K562 (cell line): ENCODE measurements around the gene NUP133. TPM values are rescaled to one million over a fixed set of nuclear protein-coding genes. Genes with fewer than 3 reads are reported as not detected.

Experiments
- ELF2 ChIP-seq: fragments of 250-450 bp; sonication (Bioruptor Pico); IDR thresholded peaks from 2 replicates; pipeline ENCODE4 v1.5.0; 2021; ENCODE audit warnings: mild to moderate bottlenecking
- ETV6 ChIP-seq, 3 experiments: fragments of 150-350 bp in 1 of 3; sonication (generic) in 1 of 3; formaldehyde crosslinking in 1 of 3; IDR thresholded peaks; 2 replicates each; pipeline versions ENCODE4 v1.6.1 to v1.8.0; 2014 to 2022; ENCODE audit warnings: borderline replicate concordance in 2 of 3, low read depth in 2 of 3, antibody characterized with exemption in 1 of 3, low read length in 1 of 3, mild to moderate bottlenecking in 1 of 3, missing genetic modification reagents in 1 of 3
- EZH2 ChIP-seq: IDR thresholded peaks from 2 replicates; pipeline ENCODE4 v1.6.1; 2012; ENCODE audit warnings: low read depth, mild to moderate bottlenecking, inconsistent platforms, low read length, borderline replicate concordance
- GTF2E2 ChIP-seq: fragments of 200-800 bp; sonication (Bioruptor generic); IDR thresholded peaks from 2 replicates; pipeline ENCODE4 v1.6.1; 2016; ENCODE audit warnings: missing genetic modification characterization, missing compliant biosample characterization
- HEY1 ChIP-seq: fragments of 250-450 bp; sonication (Bioruptor Pico); IDR thresholded peaks from 2 replicates; pipeline ENCODE4 v1.5.0; 2020; ENCODE audit warnings: mild to moderate bottlenecking, moderate library complexity, borderline replicate concordance
- HSF4 ChIP-seq: fragments of 250-450 bp; sonication (Bioruptor Pico); IDR thresholded peaks from 2 replicates; pipeline ENCODE4 v2.1.2; 2022; ENCODE audit warnings: mild to moderate bottlenecking, moderate library complexity, borderline replicate concordance
- NFIC ChIP-seq: fragments of 450-650 bp; IDR thresholded peaks from 2 replicates; pipeline ENCODE4 v1.6.1; 2017; ENCODE audit warnings: mild to moderate bottlenecking, inconsistent platforms
- PHF21A ChIP-seq: fragments of 450-650 bp; IDR thresholded peaks from 2 replicates; pipeline ENCODE4 v1.6.1; 2017; ENCODE audit warnings: low read depth, borderline replicate concordance
- PTTG1 ChIP-seq: fragments of 450-650 bp; IDR thresholded peaks from 2 replicates; pipeline ENCODE4 v1.6.1; 2016; ENCODE audit warnings: low read depth, mild to moderate bottlenecking, missing genetic modification characterization, missing compliant biosample characterization
- RAD21 ChIP-seq, 2 experiments: fragments of 250-450 bp in 1 of 2; fragments of 450-650 bp in 1 of 2; sonication (Bioruptor Pico) in 1 of 2; formaldehyde crosslinking in 1 of 2; IDR thresholded peaks in 1 of 2; conservative IDR thresholded peaks in 1 of 2; 2 replicates each; pipeline versions ENCODE4 v1.4.0 to v1.8.0; 2020 to 2022; ENCODE audit warnings: mild to moderate bottlenecking in 2 of 2, moderate library complexity in 1 of 2
- TGIF2 ChIP-seq: sonication (generic); formaldehyde crosslinking; IDR thresholded peaks from 2 replicates; pipeline ENCODE4 v1.8.1; 2022; ENCODE audit warnings: mild to moderate bottlenecking, missing genetic modification reagents, moderate library complexity
- ZNF143 ChIP-seq: sonication (generic); formaldehyde crosslinking; IDR thresholded peaks from 2 replicates; pipeline ENCODE4 v1.9.0; 2022; ENCODE audit warnings: mild to moderate bottlenecking, missing genetic modification reagents
- ZNF263 ChIP-seq: sonication (generic); formaldehyde crosslinking; IDR thresholded peaks from 2 replicates; pipeline ENCODE4 v1.8.0; 2022; ENCODE audit warnings: mild to moderate bottlenecking, missing genetic modification reagents, borderline replicate concordance
- polyA plus RNA-seq, 8 experiments: library from polyadenylated mRNA; depleted of rRNA in 4 of 8; stranded (reverse) in 5 of 8; unstranded in 3 of 8; fragments of >200 nt; fragmentation: Nextera tagmentation in 2 of 8; fragmentation: Illumina TruSeq in 1 of 8; extraction: Ambion mirVana in 2 of 8; extraction: Trizol in 1 of 8; gene quantifications; 2 replicates each; pipeline versions ENCODE4 v1.2.1 to v1.2.3, GENCODE V29; 2011 to 2014; ENCODE audit warnings: inconsistent platforms in 1 of 8, missing spikeins in 1 of 8
- total RNA-seq, 7 experiments: library from RNA; depleted of rRNA in 6 of 7; stranded (reverse); fragments of >200 nt in 6 of 7; fragmentation: Illumina TruSeq in 2 of 7; extraction: Trizol in 2 of 7; gene quantifications; 2 replicates each; pipeline versions ENCODE4 v1.2.1 to v1.2.3, GENCODE V29; 2011 to 2021; ENCODE audit warnings: low replicate concordance in 1 of 7
- TF ChIP-seq, protein P1 (sequence below): fragments of 450-650 bp; IDR thresholded peaks from 2 replicates; pipeline ENCODE4 v1.6.1; 2016; ENCODE audit warnings: mild to moderate bottlenecking, moderate library complexity
- TF ChIP-seq, protein P2 (sequence below): sonication (generic); formaldehyde crosslinking; IDR thresholded peaks from 2 replicates; pipeline ENCODE4 v1.8.0; 2022; ENCODE audit warnings: missing genetic modification reagents, mild to moderate bottlenecking, borderline replicate concordance

NUP133 gene
- total and polyA plus RNA-seq, 9 of the 15 experiments (the other 6 are each of a cell fraction or from before 2014, with no cell fraction given) = 21.7 to 85.1 (median 61.3) TPM

DNA sequence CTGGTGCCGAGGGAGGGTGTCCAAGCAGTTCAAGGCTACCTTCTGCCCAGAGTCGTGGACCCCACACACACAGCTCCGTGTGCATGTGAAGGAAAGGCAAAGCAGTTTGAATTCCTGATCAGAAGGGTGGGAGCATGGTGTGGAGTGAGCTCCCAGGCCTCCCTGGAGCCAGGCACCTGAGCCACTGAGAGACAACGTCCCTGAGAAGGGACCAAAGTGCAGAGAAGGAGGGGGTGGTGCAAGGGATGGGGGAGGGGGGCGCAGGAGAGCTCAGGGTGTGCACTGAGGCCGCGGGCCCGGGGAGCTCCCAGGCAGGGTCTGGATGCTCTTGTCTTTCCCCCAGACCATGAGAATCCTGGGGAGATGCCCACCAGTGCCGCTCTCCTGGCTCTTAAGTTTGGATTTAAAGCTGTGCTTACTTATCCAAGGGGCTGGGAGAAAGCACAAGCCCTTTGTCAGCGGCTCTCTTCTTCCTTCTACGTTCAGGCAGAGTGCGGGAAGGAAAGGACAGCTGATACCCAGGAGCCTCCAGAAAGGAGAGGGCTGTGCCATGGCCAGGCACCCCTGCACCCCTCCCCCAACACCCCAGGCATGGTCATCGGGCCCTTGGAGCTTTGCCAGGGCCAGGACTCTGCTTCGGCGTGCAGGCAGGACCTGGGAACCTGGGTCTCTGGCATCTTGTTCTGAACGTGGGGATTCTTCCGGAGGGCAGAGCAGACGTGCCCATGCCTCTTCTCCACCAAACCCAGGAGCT, 98.3 kb downstream of the NUP133 start (continued):
- TF ChIP-seq, protein P1, sequence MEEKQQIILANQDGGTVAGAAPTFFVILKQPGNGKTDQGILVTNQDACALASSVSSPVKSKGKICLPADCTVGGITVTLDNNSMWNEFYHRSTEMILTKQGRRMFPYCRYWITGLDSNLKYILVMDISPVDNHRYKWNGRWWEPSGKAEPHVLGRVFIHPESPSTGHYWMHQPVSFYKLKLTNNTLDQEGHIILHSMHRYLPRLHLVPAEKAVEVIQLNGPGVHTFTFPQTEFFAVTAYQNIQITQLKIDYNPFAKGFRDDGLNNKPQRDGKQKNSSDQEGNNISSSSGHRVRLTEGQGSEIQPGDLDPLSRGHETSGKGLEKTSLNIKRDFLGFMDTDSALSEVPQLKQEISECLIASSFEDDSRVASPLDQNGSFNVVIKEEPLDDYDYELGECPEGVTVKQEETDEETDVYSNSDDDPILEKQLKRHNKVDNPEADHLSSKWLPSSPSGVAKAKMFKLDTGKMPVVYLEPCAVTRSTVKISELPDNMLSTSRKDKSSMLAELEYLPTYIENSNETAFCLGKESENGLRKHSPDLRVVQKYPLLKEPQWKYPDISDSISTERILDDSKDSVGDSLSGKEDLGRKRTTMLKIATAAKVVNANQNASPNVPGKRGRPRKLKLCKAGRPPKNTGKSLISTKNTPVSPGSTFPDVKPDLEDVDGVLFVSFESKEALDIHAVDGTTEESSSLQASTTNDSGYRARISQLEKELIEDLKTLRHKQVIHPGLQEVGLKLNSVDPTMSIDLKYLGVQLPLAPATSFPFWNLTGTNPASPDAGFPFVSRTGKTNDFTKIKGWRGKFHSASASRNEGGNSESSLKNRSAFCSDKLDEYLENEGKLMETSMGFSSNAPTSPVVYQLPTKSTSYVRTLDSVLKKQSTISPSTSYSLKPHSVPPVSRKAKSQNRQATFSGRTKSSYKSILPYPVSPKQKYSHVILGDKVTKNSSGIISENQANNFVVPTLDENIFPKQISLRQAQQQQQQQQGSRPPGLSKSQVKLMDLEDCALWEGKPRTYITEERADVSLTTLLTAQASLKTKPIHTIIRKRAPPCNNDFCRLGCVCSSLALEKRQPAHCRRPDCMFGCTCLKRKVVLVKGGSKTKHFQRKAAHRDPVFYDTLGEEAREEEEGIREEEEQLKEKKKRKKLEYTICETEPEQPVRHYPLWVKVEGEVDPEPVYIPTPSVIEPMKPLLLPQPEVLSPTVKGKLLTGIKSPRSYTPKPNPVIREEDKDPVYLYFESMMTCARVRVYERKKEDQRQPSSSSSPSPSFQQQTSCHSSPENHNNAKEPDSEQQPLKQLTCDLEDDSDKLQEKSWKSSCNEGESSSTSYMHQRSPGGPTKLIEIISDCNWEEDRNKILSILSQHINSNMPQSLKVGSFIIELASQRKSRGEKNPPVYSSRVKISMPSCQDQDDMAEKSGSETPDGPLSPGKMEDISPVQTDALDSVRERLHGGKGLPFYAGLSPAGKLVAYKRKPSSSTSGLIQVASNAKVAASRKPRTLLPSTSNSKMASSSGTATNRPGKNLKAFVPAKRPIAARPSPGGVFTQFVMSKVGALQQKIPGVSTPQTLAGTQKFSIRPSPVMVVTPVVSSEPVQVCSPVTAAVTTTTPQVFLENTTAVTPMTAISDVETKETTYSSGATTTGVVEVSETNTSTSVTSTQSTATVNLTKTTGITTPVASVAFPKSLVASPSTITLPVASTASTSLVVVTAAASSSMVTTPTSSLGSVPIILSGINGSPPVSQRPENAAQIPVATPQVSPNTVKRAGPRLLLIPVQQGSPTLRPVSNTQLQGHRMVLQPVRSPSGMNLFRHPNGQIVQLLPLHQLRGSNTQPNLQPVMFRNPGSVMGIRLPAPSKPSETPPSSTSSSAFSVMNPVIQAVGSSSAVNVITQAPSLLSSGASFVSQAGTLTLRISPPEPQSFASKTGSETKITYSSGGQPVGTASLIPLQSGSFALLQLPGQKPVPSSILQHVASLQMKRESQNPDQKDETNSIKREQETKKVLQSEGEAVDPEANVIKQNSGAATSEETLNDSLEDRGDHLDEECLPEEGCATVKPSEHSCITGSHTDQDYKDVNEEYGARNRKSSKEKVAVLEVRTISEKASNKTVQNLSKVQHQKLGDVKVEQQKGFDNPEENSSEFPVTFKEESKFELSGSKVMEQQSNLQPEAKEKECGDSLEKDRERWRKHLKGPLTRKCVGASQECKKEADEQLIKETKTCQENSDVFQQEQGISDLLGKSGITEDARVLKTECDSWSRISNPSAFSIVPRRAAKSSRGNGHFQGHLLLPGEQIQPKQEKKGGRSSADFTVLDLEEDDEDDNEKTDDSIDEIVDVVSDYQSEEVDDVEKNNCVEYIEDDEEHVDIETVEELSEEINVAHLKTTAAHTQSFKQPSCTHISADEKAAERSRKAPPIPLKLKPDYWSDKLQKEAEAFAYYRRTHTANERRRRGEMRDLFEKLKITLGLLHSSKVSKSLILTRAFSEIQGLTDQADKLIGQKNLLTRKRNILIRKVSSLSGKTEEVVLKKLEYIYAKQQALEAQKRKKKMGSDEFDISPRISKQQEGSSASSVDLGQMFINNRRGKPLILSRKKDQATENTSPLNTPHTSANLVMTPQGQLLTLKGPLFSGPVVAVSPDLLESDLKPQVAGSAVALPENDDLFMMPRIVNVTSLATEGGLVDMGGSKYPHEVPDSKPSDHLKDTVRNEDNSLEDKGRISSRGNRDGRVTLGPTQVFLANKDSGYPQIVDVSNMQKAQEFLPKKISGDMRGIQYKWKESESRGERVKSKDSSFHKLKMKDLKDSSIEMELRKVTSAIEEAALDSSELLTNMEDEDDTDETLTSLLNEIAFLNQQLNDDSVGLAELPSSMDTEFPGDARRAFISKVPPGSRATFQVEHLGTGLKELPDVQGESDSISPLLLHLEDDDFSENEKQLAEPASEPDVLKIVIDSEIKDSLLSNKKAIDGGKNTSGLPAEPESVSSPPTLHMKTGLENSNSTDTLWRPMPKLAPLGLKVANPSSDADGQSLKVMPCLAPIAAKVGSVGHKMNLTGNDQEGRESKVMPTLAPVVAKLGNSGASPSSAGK = no peak
- TF ChIP-seq ETV6 (IDR thresholded peaks at IDR 0.05; ENCODE audit: borderline replicate concordance in 1 of 2, low read depth in 2 of 2, low read length in 1 of 2) (no peak), ETV6 (CRISPR knock-in tag; IDR thresholded peaks at IDR 0.05; ENCODE audit: borderline replicate concordance) (no peak), NFIC (peak; percentile 49; the same call in 1 of the 2 replicates), PTTG1 (tag) (no peak), HEY1 (CRISPR knock-in tag) (no peak), EZH2 (0 out of 2 replicates have a peak, but pooled peaks have one; percentile 12), ZNF263 (CRISPR knock-in tag) (no peak), HSF4 (CRISPR knock-in tag) (no peak), ZNF143 (CRISPR knock-in tag) (no peak), ELF2 (CRISPR knock-in tag) (no peak), TGIF2 (CRISPR knock-in tag) (no peak), PHF21A (no peak), RAD21 (CRISPR knock-in tag; conservative IDR thresholded peaks at IDR 0.05 in 1 of 2, IDR thresholded peaks at IDR 0.05 in 1 of 2) (no peak), GTF2E2 (tag) (no peak)
- TF ChIP-seq, protein P2, sequence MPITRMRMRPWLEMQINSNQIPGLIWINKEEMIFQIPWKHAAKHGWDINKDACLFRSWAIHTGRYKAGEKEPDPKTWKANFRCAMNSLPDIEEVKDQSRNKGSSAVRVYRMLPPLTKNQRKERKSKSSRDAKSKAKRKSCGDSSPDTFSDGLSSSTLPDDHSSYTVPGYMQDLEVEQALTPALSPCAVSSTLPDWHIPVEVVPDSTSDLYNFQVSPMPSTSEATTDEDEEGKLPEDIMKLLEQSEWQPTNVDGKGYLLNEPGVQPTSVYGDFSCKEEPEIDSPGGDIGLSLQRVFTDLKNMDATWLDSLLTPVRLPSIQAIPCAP (CRISPR knock-in tag) = no peak
